GM06990 (cell line): Measurements from ENCODE around the gene MKX.

ENCODE experiments used
- DNase-seq: peaks from one replicate; pipeline ENCODE4 v3.0.0-alpha.2; 2011; ENCODE audit not compliant: insufficient read length; ENCODE audit errors: extremely low read depth
- H3K27me3 ChIP-seq: replicated peaks from 2 replicates; pipeline ENCODE4 v1.6.0; 2011; ENCODE audit warnings: low read length; ENCODE audit not compliant: control insufficient read depth, insufficient read depth
- H3K36me3 ChIP-seq: 2 replicates; pipeline ENCODE4 v1.5.1; 2011; ENCODE audit warnings: low read length; ENCODE audit not compliant: control insufficient read depth, insufficient read depth
- H3K4me3 ChIP-seq: replicated peaks from 2 replicates; pipeline ENCODE4 v1.5.1; 2011; ENCODE audit warnings: low read depth, mild to moderate bottlenecking, control low read depth, low read length
- TF ChIP-seq, protein P1 (sequence below): IDR thresholded peaks from 2 replicates; pipeline ENCODE4 v1.5.1; 2011; ENCODE audit warnings: low read length, control low read depth, mild to moderate bottlenecking, inconsistent platforms; ENCODE audit not compliant: insufficient read depth, poor library complexity, severe bottlenecking

Gene MKX

GRCh38 chr10:27680691-27681605 is 64.7 kb downstream of the MKX start:
- Histone ChIP-seq H3K36me3 (no peaks in the 10 kb centered on the region), H3K4me3 (no peak overlapping the region), H3K27me3 (no peaks in the 10 kb centered on the region)
- DNase-seq = no peak
- TF ChIP-seq, protein P1, sequence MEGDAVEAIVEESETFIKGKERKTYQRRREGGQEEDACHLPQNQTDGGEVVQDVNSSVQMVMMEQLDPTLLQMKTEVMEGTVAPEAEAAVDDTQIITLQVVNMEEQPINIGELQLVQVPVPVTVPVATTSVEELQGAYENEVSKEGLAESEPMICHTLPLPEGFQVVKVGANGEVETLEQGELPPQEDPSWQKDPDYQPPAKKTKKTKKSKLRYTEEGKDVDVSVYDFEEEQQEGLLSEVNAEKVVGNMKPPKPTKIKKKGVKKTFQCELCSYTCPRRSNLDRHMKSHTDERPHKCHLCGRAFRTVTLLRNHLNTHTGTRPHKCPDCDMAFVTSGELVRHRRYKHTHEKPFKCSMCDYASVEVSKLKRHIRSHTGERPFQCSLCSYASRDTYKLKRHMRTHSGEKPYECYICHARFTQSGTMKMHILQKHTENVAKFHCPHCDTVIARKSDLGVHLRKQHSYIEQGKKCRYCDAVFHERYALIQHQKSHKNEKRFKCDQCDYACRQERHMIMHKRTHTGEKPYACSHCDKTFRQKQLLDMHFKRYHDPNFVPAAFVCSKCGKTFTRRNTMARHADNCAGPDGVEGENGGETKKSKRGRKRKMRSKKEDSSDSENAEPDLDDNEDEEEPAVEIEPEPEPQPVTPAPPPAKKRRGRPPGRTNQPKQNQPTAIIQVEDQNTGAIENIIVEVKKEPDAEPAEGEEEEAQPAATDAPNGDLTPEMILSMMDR = no peak

GRCh38 chr10:27680006-27680557 is 65.5 kb downstream of the MKX start:
- H3K4me3 ChIP-seq = no peak overlapping the region
- no peaks in the 10 kb centered on the region for H3K27me3 ChIP-seq
- H3K36me3 ChIP-seq = no peaks in the 10 kb centered on the region
- TF ChIP-seq, protein P1 = no peak
- no peak for DNase-seq

GRCh38 chr10:27679369-27679912 is 66.2 kb downstream of the MKX start:
- no peak for DNase-seq
- no peaks in the 10 kb centered on the region for H3K27me3 ChIP-seq
- no peaks in the 10 kb centered on the region for H3K36me3 ChIP-seq
- no peak overlapping the region for H3K4me3 ChIP-seq
- TF ChIP-seq, protein P1 = no peak

GRCh38 chr10:27678166-27678565 is 67.5 kb downstream of the MKX start:
- H3K36me3 ChIP-seq = no peaks in the 10 kb centered on the region
- no peaks in the 10 kb centered on the region for H3K27me3 ChIP-seq
- H3K4me3 ChIP-seq = no peak overlapping the region
- TF ChIP-seq, protein P1 = no peak
- no peak for DNase-seq

DNA sequence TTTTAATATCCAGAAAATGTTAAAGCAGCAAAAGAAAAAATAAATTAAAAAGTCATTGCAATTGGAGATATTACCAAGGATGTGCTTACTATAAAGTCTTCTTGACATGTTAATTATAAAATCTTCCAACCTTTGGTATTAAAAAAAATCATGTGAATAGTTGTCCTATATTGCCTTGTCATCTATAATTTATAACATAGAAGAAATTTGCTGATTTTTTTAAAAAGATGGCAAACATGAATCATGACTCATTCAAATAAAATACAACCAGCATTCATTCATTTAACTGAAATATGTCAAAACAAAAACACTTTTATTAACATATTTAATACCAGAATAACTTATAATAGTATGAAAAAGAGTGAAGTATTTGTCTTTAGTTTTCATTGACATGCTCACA is 72.6 kb downstream of the MKX start:
- no peak for DNase-seq
- TF ChIP-seq, protein P1 = no peak
- H3K36me3 ChIP-seq = no peaks in the 10 kb centered on the region
- no peaks in the 10 kb centered on the region; the same call in 1 of the 2 replicates for H3K27me3 ChIP-seq
- H3K4me3 ChIP-seq = no peak overlapping the region
